HG02884 (cell line): ENCODE results near the gene RALGDS.

Experiments
- ATAC-seq: cut with Tn5 transposase; IDR thresholded peaks from one replicate; pipeline ENCODE4 v1.9.1; 2021; ENCODE audit warnings: mild to moderate bottlenecking, moderate library complexity; ENCODE audit not compliant: unreplicated experiment

The RALGDS gene

DNA sequence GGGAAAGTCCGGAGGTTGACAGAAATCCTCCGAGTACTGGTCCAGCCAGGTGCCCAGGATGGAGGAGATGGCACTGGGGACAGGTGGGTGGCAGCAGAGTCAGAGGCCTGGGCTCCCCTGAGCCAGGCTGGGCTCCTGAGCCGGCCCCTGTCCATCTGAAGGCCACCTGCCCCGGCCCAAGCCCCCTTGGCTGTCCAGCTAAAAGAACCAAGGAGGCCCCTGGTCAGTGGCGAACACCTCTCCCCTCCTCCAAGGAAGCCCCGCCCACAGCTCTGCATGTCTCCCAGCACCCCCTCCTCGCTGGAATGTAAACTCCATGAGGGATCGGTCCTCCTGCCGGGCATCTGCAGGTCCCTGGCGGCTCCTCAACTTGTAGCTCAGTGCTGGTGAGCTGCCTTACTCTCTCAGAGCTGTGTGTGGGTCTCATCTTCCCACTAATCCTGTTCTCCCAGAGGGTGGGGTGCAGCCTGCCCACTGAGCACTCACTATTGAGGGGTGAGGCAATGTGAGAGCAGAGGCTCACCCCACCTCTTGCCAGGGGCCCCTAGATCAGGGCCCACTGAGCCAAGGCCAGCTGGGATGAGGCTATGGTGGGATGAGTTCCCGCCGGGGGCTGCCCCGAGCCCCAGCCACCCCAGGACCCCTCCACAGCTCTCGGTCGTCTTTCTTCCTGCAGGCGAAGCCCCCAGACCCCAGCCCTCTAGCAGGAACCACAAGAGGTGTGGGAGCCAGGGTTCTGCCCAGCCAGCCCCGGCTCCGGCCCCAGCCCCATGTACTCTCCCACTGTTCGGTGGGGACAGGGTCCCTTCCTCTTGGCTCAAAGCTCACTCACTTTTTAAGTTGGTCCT lies 12.0 kb downstream of the RALGDS start:
- ATAC-seq, result no peak

DNA sequence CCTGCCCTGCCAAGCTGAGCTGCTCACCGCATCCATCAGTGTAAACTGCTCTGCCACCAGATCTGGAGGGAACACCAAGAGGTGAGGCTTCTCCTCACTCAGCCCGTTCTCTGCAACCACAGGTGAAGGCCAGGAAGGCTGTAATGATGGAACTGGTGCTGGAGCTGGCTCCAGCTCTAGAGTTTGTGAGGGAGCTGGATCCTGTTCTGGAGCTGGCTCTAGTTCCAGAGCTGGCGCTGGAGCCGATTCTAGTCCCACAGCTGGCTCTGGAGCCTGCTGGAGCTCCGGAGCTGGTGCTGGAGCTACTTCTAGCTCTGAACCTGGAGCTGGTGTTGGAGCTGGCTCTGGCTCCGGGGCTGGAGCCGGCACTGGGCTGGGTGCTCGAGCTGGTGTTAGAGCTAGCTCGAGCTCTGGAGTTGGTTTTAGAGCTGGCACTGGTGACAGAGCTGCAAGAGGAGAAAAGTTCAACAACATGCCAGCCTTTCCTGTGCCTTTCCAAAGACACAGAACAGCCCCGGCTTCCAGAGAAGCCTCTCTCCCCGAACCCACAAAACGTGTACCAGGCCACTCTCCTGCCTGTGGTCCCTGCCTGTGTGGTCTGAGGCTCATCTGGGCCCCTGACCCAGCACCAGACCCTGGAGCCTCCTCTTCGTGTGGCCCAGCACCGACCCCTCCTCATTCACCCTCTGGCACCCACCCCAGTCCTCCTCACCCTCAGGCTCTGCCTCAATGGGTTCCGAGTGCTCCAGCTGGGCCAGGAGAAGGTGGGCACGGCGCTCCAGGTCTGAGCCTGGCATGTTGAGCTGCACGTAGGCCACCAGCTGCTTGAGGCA lies 12.9 kb downstream of the RALGDS start:
- ATAC-seq, result no peak

DNA sequence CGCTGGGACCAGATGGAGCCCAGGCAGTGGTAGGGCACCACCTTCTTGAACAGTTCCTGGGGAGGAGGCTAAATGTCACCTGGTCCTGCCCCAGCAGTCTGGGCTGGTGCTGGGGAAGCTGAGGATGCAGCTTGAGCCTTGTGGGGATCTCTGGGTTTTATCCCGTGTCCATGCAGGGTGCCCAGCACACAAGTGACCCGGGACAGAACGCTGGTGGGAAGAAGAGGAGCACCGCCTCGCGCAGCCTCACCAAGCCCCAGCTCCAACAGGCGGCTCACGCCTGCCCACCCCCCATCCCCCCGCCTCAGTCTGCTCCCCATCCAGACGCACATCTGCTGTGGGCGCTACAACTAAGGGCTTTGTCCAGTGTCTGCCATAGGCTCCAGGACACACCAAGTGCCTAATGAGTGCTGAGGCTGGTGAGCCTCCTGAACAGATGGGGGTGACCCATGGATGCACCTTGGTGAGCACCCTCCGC lies 13.8 kb downstream of the RALGDS start:
- no peak for ATAC-seq

DNA sequence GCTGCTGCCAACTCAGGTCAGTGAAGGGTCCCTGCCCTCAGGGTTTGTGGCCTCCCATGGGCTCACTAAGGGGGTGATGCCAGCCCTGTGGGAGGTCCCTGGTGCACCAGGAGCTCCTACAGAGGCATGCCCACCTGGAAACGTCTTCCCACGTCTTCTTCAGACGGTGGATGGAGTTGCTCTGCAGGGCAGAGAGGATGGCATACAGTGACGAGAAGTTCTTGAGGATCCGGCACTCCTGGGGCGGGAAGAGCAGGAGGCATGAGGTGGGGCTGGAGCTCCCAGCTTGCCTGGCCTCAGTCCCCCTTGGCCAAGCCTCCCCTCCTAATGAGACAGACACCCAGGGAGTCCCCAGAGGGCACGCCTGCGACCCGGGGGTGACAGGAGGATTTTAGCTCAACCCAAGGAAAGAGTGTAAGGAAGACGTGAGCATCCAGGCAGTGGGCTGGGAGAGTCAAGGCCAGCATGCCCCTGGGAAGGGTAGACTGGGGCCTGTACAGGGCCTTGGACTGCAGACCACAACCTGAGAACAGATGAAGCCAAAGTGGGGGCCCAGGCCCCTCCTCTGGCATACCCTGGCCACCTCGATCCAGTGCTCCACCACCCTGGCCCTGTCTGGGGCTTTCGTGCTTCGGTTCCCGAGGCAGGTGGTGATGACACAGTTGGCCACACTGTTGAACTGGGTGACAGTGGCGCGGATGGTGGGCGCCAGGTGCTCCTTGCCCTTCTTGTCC lies 14.4 kb downstream of the RALGDS start:
- no peak for ATAC-seq

DNA sequence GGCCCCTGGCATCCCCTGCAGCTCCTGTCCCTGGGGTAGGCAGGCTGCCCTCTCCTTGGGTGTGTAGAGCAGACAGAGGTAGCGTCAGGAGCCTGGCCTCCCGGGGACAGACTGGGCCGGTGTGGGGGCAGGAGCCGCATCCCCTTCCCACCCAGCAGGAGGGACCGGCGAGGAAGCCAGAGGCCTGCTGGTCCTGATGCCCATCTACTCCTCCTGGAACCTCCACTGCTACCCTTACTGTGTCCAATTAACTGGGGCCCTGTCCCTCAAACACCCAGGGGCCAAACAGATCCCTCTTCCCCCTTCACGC lies 15.6 kb downstream of the RALGDS start:
- ATAC-seq, result no peak

DNA sequence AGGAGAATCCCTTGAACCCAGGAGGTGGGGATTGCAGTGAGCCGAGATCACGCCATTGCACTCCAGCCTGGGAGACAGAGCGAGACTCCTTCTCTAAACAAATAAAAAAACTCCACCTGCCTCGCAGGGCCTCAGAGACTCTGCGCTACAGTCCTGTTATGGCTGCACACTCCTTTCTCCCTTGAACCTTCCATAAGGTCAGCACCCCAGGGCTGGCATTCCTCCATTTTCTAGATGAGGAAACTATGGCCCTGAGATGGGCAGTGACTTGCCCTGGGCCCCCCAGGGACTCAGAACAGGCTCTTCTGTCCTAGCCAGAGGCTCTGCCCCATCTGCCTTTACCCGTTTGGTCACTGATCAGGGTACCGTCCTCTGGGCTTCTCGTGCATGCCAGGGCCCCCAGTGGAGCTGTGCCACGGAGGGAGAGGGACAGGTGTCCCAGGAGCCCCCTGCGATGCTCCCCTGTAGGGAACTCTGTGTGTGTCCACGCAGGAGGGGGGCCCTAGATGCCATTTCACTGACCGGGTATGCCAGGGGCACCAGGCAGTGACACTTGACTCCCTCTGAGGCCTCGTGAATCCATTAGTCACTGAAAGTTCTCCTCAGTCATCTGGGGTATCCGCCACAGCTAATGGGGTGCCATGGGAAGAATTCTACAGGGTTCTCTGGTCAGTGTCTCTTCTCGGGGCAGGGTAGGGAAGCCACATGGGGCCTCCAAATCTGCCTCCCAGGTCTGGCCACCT lies 16.2 kb downstream of the RALGDS start:
- ATAC-seq, result no peak

DNA sequence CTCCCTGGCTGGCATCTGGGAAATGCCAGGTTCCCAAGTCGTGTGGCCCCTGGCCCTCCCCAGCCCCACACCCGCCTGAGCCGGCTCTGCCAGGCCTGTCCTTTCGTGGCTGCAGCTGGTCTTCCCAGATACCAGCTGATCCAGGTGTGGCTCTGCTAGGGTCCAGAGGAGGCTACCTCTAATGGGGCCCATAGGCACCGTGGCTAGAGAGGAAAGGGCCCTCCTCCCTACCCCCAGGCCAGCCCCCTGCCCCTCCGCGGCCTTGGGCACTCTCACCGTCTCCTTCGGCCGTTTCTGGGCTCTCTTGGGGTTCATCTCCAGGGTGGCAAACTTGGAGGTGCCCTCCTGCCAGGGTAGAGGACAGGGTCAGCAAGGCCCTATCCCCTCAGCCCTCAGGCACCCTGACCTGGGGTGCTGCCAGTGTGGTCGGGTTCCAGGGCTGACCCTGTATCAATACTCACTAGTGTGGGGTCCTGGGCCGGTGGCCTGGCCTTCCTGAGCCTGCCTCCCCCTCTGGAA lies 17.0 kb downstream of the RALGDS start:
- no peak for ATAC-seq

DNA sequence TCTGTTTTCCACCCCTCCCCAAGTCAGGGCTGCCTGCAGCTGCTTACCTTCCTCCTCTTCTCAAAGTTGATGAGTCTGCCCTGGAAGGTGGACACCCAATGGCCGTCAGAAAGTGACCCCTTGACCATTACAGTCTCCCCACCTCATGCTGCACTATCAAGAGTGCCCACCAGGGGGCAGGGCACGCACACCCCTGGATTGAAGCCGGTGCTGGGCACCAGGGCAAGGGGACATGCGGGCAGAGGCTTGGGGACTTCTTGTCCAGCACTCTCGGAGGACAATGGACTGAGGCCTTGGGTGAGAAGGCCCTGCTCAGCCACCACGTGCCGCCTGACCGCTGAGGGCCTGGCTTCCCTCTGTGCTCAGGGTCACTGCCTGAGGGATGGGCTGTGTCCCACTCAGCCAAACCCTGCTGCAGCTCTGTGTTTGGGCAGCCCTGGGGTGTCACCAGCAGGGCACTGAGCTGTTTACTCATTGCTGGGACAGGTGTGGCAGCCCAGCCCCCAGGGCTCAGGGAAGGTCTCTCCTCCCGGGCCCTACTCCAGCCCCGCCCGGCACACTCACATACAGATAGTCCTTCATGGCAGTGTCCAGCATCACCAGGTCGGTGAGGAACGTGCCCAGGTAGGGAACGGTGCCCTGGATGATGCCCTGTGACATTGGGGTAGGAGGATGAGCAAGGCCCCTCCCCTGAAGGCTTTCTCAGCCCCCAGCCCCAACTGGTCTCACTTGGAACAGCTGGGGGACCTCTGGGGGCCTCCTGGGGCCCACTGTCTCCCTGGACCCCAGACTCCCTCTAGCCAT lies 17.7 kb downstream of the RALGDS start:
- ATAC-seq, result no peak

DNA sequence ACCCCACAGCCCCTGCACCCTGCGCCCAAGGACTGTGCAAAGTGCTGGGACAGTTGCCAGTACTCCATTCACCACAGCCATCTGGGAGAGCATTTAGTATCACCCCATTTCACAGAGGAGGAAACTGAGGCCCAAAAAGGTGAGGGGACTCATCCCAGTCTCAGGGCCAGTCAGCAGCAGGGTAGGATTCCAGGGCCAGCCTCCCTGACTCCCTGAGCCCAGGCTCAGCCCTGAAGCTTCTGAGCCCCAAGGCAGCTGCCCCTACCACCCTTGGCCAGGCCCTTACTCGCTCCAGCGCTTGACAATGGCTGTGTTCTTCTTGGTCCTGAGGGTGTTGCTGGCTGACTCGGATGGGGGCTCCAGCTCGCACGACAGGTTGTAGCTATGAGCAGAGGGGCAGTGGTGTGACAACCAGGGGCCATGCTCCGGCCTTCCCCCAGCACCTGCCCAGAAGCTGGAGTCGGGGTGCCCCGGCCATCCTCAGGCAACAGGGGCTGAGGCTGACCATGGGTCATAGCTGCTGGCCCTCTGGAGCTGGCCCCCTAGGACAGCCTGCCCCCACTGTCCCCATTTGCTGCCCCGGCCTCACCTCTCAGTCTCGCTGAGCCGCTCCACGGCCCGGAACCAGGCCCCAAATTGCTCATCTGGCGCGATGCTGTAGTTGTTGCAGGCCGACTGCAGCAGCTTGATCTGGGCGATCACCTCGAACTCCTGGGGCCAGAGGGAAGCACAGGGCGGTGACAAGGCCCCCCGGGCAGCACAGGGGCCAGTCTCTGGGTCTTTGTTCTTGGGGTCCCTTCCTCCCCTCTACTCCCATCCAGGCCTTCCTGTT lies 18.6 kb downstream of the RALGDS start:
- ATAC-seq, result no peak

DNA sequence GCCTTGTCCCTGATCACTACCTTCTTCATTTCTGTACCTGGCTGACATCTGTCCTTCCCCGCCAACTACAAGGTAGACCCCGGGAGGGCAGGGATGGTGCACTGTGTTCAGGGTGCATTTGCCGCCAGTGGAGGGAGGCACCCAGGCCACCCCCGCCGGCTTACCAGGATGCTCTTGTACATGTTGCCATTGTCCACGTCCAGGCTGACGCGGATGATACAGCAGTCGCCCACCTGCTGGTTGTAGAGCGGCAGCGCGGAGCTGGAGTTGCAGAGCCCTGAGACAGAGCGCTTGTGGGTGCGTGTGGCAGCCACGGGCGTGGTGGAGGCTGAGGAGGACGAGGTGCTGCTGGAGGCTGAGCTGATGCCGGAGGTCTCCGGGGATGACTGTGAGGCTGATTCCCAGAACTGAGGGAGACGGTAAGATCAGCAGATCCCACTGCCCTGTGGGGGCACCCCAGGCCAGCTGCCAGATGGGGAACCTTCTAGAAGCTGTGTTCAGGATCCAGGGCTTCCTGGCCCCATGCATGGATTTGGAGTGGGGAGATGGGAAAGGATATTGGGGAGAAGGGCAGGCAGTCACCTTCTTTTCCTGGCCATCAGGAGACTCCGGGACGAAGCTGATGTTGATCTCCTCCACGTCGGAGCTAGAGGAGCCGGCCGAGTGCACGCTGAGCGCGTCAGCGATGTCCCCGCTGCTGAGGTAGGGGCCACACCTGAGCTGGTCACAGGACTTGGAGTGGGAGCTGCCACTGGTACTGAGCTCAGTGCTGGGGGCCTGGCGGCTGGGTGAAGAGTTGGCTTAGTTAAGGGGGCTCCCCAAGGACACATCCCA lies 19.5 kb downstream of the RALGDS start:
- ATAC-seq, result no peak

DNA sequence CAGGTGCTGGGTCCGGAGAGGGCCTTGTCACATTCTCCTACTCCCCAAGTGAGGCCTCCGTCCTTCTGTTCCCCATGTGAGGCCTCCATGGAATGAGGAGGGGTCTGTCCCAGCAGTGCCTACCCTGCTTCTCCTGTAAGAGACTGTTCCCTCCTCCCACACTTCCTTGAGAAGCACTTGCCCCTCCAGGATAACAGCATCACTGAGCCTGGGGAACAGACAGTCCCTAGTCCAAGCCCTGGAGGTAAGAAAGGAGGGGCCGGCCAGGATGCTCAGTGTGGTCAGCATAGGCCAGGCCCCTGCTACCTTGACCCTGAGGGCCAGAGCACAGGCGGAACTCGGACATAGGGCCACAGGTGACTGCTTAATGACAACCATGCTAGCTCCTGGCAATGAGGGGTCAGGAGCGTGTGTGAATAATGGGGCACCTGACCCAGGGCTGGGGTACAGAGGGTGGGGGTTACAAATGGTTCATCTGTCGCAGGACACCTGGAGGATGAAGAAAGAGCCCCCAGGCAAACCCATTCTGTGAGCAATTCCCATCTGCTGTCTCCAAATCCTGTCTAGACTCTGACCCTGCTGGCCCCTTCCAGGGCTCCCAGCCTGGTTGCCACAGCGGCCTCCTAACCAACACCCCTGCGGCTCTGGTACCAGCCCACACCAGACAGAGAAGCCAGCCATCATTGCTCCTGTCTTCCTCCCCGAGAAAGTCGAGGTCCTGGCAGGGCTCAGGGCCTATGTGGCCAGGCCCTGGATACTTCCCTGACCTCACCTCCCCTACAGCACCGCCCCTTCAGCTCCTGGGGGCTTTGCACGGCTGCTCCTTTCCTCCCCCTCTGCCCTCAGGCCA lies 20.3 kb downstream of the RALGDS start:
- no peak for ATAC-seq

DNA sequence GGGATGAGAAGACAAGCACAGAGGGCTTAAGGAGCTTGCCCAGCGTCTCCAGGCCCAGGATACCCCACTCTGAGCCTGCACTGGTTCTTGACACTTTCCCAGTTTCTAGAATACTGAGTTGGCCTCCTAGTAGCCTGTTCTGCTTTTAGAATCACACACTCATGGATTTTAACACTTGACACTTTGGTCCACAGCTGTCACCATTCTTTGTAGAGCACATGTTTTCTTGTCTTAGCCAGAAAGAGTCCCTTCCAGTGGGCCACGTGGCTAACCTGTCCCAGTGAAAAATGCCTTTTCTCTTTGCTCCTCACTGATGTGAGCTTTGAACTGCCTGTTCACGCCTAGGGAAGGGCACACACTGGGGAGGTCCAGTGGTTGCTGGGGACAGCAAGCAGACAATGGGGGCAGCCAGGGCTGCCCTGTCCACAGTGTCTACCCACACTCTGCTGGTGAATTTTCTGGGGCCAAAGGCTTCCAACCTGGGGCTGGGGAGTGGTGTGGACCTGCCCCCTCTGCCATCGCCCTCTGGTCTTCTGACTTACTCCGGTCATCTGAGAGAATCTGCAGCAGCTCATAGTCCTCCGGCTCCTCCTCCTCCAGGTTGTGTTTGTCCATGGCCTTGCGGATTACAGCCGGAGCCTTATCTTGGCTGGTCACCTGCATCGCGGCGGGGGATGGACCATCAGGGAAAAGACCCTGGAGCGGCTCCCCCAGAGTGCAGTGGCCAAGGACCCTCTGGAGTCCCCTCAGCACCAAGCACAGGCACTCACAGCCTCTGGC lies 21.1 kb downstream of the RALGDS start:
- ATAC-seq, result no peak

DNA sequence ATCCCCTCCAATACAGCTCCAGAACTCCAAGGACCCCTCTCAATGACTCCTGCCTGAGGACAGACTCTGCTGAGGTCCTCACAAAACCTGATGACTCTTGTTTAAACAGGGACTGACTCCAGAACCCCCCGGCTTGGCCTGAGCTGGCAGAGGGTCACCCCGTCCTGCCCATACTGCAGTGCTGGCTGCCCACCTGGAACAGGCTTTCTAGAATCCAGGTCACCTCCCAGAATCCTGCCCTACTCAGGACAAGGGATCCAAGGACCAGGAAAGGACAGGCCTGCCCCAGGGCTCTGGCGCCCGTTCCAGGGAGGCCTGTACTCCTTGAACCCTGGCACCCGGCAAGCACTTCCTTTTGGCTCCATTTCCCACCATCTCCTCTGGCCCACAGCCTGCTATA lies 22.2 kb downstream of the RALGDS start:
- ATAC-seq, result no peak

DNA sequence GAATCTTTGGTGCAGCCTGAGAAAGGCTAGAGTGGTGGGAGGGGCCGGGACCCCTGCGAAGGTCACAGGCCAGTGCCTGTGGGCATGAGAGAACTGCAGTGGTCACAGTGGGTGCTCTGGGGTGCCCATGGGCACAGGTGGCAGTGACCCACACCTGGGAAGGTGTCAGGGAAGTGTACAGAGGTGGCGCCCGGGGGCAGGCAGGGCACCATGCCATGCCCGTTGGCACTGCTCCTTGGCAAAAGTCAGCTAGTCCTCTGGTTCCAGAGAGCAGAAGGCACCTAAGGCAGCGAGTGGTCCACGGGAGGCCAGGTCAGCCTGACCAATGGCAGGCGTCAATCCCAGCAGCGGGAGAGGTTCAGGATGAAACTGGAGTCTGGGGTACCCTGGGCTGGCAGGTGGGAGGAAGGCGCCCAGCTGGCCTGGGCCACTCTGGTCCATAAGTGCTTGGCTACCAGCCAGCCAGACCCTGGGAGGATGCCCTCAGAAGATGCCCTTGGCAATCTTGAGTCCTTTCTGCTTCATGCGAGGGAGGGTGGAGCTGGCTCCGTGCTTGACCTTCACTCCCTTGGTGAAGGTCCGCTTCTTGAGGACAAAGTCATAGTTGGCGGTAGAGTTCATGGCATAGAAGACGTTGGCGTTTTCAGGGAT lies 22.8 kb downstream of the RALGDS start:
- ATAC-seq, result no peak

DNA sequence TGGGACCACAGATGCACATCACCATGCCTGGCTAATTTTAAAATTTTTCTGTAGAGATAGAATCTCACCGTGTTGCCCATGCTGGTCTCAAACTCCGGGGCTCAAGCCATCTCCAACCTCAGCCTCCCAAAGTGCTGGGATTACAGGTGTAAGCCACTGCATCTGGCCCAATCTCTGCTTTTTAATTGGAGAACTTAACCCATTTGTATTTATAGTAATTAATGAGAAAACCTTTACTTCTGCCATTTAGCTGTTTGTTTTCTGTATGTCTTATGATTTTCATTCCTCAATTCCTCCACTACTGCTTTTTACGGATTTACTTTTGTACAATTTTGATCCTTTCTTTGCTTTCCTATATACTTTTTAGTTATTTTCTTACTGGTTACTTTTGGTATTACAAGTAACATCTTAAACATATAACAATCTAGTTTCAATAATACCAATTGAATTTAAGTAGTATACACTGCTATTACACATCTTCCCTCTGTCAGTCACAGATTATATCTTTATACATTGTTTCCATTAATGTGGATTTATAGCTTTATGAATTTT lies 26.1 kb downstream of the RALGDS start:
- no peak for ATAC-seq
